ENCODE results near the gene CAPZA1.

Gene CAPZA1

GRCh38 chr1:112666946-112667345, 47.3 kb downstream of the CAPZA1 start:
- no peak for TF ChIP-seq CTCF (IDR thresholded peaks at IDR 0.05; ENCODE audit: insufficient read depth, low read depth, low read length, missing control alignments)
- no peak overlapping the region for H3K4me3 ChIP-seq (ENCODE audit: low read depth, low read length)
- DNase-seq (ENCODE audit: low read depth), result no peak

GRCh38 chr1:112672009-112672408, 52.4 kb downstream of the CAPZA1 start:
- DNase-seq (ENCODE audit: low read depth), result no peak
- TF ChIP-seq CTCF (IDR thresholded peaks at IDR 0.05; ENCODE audit: insufficient read depth, low read depth, low read length, missing control alignments), result no peak
- H3K4me3 ChIP-seq (ENCODE audit: low read depth, low read length), result no peak overlapping the region

GRCh38 chr1:112672842-112673241, 53.2 kb downstream of the CAPZA1 start:
- H3K4me3 ChIP-seq (ENCODE audit: low read depth, low read length), result no peak overlapping the region
- TF ChIP-seq CTCF (IDR thresholded peaks at IDR 0.05; ENCODE audit: insufficient read depth, low read depth, low read length, missing control alignments), result no peak
- no peak for DNase-seq (ENCODE audit: low read depth)

GRCh38 chr1:112673592-112674439, 54.2 kb downstream of the CAPZA1 start:
- TF ChIP-seq CTCF (IDR thresholded peaks at IDR 0.05; ENCODE audit: insufficient read depth, low read depth, low read length, missing control alignments), result peak; percentile 33
- DNase-seq (ENCODE audit: low read depth), result peak; percentile 38
- H3K4me3 ChIP-seq (ENCODE audit: low read depth, low read length), result peak overlapping the region; percentile 90

- no peak for TF ChIP-seq CTCF (IDR thresholded peaks at IDR 0.05; ENCODE audit: insufficient read depth, low read depth, low read length, missing control alignments)
- peak; percentile 82 for DNase-seq (ENCODE audit: low read depth)
Measured at GRCh38 chr1:112674440-112674985, 54.9 kb downstream of the CAPZA1 start, which contains the start of gene MOV10. TSS of gene MOV10 (plus strand) at chr1:112674659. CDS start at chr1:112674913, 254 bp downstream.

GRCh38 chr1:112674986-112675727, 55.5 kb downstream of the CAPZA1 start:
- TF ChIP-seq CTCF (IDR thresholded peaks at IDR 0.05; ENCODE audit: insufficient read depth, low read depth, low read length, missing control alignments), result peak; percentile 12
- no peak for DNase-seq (ENCODE audit: low read depth)
- H3K4me3 ChIP-seq (ENCODE audit: low read depth, low read length), result peak overlapping the region; percentile 90

More at GRCh38 chr1:112674440-112674985, 54.9 kb downstream of the CAPZA1 start, which contains the start of gene MOV10:
- peak within 1 kb of the TSS; percentile 90 for H3K4me3 ChIP-seq (ENCODE audit: low read depth, low read length)
